AG09319 (cell line): ENCODE measurements around the gene GCM1.

Experiments
- DNase-seq: peaks from one replicate; pipeline ENCODE4 v3.0.0-alpha.2; 2010; ENCODE audit warnings: low read depth; ENCODE audit errors: extremely low read depth
- TF ChIP-seq, protein P1 (sequence below): IDR thresholded peaks from 2 replicates; pipeline ENCODE4 v1.5.1; 2011; ENCODE audit warnings: low read depth, mild to moderate bottlenecking, inconsistent platforms, low read length, moderate library complexity

Gene GCM1

GRCh38 chr6:53148684-53149083, at the start of gene GCM1:
Gene GCM1, minus strand, starts transcription at chr6:53148841. Its CDS starts 3,209 bp downstream, at chr6:53145632.
- no peak for DNase-seq
- TF ChIP-seq, protein P1, sequence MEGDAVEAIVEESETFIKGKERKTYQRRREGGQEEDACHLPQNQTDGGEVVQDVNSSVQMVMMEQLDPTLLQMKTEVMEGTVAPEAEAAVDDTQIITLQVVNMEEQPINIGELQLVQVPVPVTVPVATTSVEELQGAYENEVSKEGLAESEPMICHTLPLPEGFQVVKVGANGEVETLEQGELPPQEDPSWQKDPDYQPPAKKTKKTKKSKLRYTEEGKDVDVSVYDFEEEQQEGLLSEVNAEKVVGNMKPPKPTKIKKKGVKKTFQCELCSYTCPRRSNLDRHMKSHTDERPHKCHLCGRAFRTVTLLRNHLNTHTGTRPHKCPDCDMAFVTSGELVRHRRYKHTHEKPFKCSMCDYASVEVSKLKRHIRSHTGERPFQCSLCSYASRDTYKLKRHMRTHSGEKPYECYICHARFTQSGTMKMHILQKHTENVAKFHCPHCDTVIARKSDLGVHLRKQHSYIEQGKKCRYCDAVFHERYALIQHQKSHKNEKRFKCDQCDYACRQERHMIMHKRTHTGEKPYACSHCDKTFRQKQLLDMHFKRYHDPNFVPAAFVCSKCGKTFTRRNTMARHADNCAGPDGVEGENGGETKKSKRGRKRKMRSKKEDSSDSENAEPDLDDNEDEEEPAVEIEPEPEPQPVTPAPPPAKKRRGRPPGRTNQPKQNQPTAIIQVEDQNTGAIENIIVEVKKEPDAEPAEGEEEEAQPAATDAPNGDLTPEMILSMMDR = no peak

- TF ChIP-seq, protein P1 = no peak
- no peak for DNase-seq
Measured at GRCh38 chr6:53197553-53197952, 48.9 kb upstream of the GCM1 start.

DNA sequence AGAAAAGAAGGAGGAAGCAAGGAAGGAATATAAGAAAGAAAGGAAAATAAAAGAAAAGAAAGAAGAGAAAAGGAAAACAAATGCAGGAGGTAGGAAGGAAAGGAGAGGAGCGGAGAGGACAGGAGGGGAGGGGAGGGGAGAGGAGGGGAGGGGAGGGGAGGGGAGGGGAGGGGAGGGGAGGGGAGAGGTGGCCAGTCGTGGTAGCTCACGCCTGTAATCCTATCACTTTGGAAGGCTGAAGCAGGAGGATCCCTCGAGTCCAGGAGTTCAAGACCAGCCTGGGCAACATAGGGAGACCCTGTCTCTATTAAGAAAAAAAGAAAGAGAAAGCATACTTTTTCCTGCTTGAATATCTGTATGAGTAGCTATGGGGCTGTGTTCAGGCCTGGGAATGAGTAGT, 46.4 kb upstream of the GCM1 start:
- DNase-seq = no peak
- TF ChIP-seq, protein P1 = no peak

DNA sequence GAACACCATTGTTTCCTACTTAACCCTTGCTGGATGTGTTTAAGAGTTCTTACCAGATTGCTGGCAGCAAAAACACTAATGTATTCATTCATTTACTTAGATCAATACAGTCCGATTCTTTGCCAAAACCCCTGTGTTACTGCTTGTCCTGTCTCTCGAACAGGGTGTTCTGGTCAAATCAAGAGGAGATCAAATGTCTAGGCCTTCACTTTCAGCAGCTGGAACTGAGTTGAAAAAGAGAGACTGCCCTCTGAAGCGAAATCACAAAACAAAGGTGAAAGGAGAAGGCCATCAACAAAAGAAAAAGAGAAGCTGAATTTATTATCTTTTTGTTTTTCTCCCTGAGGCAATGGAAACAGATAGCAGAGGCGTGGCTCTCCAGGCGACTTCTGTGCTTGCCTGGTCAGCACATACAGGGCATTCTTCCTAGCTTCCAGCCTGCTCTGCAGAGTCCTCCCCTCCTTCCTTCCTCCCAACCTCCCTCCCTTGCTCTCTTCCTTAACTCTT, 44.1 kb upstream of the GCM1 start:
- TF ChIP-seq, protein P1 = no peak
- no peak for DNase-seq

DNA sequence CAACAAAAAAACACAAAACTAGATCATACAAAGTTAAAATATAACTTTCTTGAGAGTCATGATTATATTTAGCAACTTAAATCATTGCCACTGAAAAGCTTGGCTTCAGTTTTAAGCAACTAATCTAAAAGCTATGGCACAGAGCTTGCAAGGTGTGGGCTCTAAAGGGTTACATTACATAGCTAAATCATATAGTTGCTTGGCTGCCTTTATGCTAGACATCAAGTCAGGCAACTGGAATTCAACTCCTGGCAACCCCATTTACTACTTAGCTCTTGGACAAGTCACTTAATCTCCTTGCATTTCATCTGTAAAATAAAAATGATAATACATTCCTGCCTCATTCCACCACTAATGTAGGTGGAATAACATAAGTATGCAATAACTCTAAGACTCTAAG, 40.9 kb upstream of the GCM1 start:
- TF ChIP-seq, protein P1 = no peak

GRCh38 chr6:53188833-53189232, 40.2 kb upstream of the GCM1 start:
- TF ChIP-seq, protein P1 = no peak
- DNase-seq = no peak

More for the DNA sequence above, 40.9 kb upstream of the GCM1 start:
- DNase-seq = no peak

- TF ChIP-seq, protein P1 = no peak
- DNase-seq = no peak
Measured at GRCh38 chr6:53180678-53181077, 32.0 kb upstream of the GCM1 start.
